MM.1S (cell line): ENCODE data around the gene KIAA1328.
"Not testable (repeated sequence)": the region's sequence is repeated elsewhere in the genome, so short reads cannot be mapped to it uniquely, and the experiment has no call there.

Experiments used
- DNase-seq: peaks from one replicate; pipeline ENCODE4 v3.0.0-alpha.2; 2015
- H2AFZ ChIP-seq: fragments of 300-600 bp; sonication (generic); 2 replicates; pipeline ENCODE4 v1.6.0; 2016; ENCODE audit warnings: antibody characterized with exemption, low read length
- H3F3A ChIP-seq: fragments of 300-600 bp; sonication (generic); 2 replicates; pipeline ENCODE4 v1.6.1; 2016; ENCODE audit warnings: mild to moderate bottlenecking, antibody characterized with exemption, low read length, moderate library complexity, mixed read lengths; ENCODE audit not compliant: insufficient read depth
- H3K27ac ChIP-seq: fragments of 300-600 bp; sonication (generic); 2 replicates; pipeline ENCODE4 v1.5.1; 2016; ENCODE audit warnings: mild to moderate bottlenecking, low read length
- H3K27me3 ChIP-seq: fragments of 300-600 bp; sonication (generic); replicated peaks from 2 replicates; pipeline ENCODE4 v1.6.0; 2016; ENCODE audit warnings: low read length; ENCODE audit not compliant: insufficient read depth
- H3K36me3 ChIP-seq: fragments of 300-600 bp; sonication (generic); replicated peaks from 2 replicates; pipeline ENCODE4 v1.6.1; 2016; ENCODE audit warnings: mild to moderate bottlenecking, low read length, mixed read lengths; ENCODE audit not compliant: insufficient read depth
- H3K4me1 ChIP-seq: fragments of 300-600 bp; sonication (generic); 2 replicates; pipeline ENCODE4 v1.6.1; 2016; ENCODE audit warnings: low read length, mixed read lengths
- H3K4me2 ChIP-seq: fragments of 300-600 bp; sonication (generic); 2 replicates; pipeline ENCODE4 v1.6.0; 2016; ENCODE audit warnings: low read depth, low read length
- H3K4me3 ChIP-seq: fragments of 300-600 bp; sonication (generic); 2 replicates; pipeline ENCODE4 v1.5.1; 2016; ENCODE audit warnings: low read length, mixed read lengths
- H3K79me2 ChIP-seq: fragments of 300-600 bp; sonication (generic); 2 replicates; pipeline ENCODE4 v1.6.1; 2016; ENCODE audit warnings: mixed run types, low read length, mixed read lengths
- H3K9ac ChIP-seq: fragments of 300-600 bp; sonication (generic); 2 replicates; pipeline ENCODE4 v1.6.1; 2016; ENCODE audit warnings: low read length, mixed read lengths
- H3K9me2 ChIP-seq: fragments of 300-600 bp; sonication (generic); replicated peaks from 2 replicates; pipeline ENCODE4 v1.6.1; 2016; ENCODE audit warnings: mild to moderate bottlenecking, low read length, mixed read lengths; ENCODE audit not compliant: insufficient read depth
- H3K9me3 ChIP-seq: fragments of 300-600 bp; sonication (generic); replicated peaks from 2 replicates; pipeline ENCODE4 v1.6.1; 2016; ENCODE audit warnings: mild to moderate bottlenecking, low read length, mixed read lengths; ENCODE audit not compliant: insufficient read depth
- H4K20me1 ChIP-seq: fragments of 300-600 bp; sonication (generic); 2 replicates; pipeline ENCODE4 v1.6.1; 2016; ENCODE audit warnings: mild to moderate bottlenecking, low read length, moderate library complexity, mixed read lengths; ENCODE audit not compliant: insufficient read depth
- CTCF ChIP-seq: fragments of 300-600 bp; sonication (generic); IDR thresholded peaks from 2 replicates; pipeline ENCODE4 v1.5.1; 2016; ENCODE audit warnings: antibody characterized with exemption, low read length, mixed read lengths
- EZH2 ChIP-seq: fragments of 300-600 bp; sonication (generic); optimal IDR thresholded peaks from 2 replicates; pipeline ENCODE3; 2017; ENCODE audit warnings: low read depth, mild to moderate bottlenecking, antibody characterized with exemption, low read length, mixed read lengths
- EZH2phosphoT487 ChIP-seq: fragments of 300-600 bp; sonication (generic); IDR thresholded peaks from 2 replicates; pipeline ENCODE4 v1.6.1; 2018; ENCODE audit warnings: antibody characterized with exemption, low read length

The KIAA1328 gene

GRCh38 chr18:36814994-36815393 lies 13.9 kb upstream of the KIAA1328 start:
- Histone ChIP-seq H4K20me1 (no peaks in the 10 kb centered on the region), H3K9me2 (no peaks in the 10 kb centered on the region), H3K9ac (no peak overlapping the region), H3K4me3 (no peak overlapping the region), H3K9me3 (no peaks in the 10 kb centered on the region), H3K36me3 (no peaks in the 10 kb centered on the region), H3K27ac (no peak overlapping the region), H2AFZ (no peak overlapping the region), H3K4me1 (no peaks in the 10 kb centered on the region), H3K4me2 (no peak overlapping the region), H3K79me2 (no peaks in the 10 kb centered on the region), H3F3A (no peaks in the 10 kb centered on the region), H3K27me3 (no peaks in the 10 kb centered on the region)
- DNase-seq, result no peak
- no peak for TF ChIP-seq EZH2
- TF ChIP-seq CTCF, result no peak
- TF ChIP-seq EZH2phosphoT487, result no peak

GRCh38 chr18:36816096-36816495 lies 12.8 kb upstream of the KIAA1328 start:
- not testable (repeated sequence) for H3K4me2 ChIP-seq, H2AFZ ChIP-seq, H3F3A ChIP-seq, H4K20me1 ChIP-seq, H3K9me3 ChIP-seq, DNase-seq, H3K27me3 ChIP-seq, H3K27ac ChIP-seq, H3K9me2 ChIP-seq, H3K9ac ChIP-seq, H3K79me2 ChIP-seq, H3K4me1 ChIP-seq, H3K4me3 ChIP-seq, H3K36me3 ChIP-seq

GRCh38 chr18:36817039-36817438 lies 11.9 kb upstream of the KIAA1328 start:
- no peak overlapping the region for H2AFZ ChIP-seq

GRCh38 chr18:36818652-36819051 lies 10.3 kb upstream of the KIAA1328 start:
- H3K4me3 ChIP-seq, result no peak overlapping the region
- H3K79me2 ChIP-seq, result peaks cover 5% of the 10 kb centered on the region; the same call in 1 of the 2 replicates
- no peak overlapping the region for H2AFZ ChIP-seq
- H3K4me2 ChIP-seq, result no peak overlapping the region
- no peaks in the 10 kb centered on the region for H3K4me1 ChIP-seq
- H3F3A ChIP-seq, result no peaks in the 10 kb centered on the region
- no peak for DNase-seq
- no peaks in the 10 kb centered on the region for H3K9me2 ChIP-seq
- H3K9me3 ChIP-seq, result no peaks in the 10 kb centered on the region
- H3K9ac ChIP-seq, result no peak overlapping the region
- no peaks in the 10 kb centered on the region for H4K20me1 ChIP-seq
- no peaks in the 10 kb centered on the region for H3K27me3 ChIP-seq
- no peak overlapping the region for H3K27ac ChIP-seq
- TF ChIP-seq EZH2phosphoT487 (no peak), CTCF (no peak), EZH2 (no peak)
- no peaks in the 10 kb centered on the region for H3K36me3 ChIP-seq

More at GRCh38 chr18:36817039-36817438, 11.9 kb upstream of the KIAA1328 start:
- Histone ChIP-seq H3K36me3 (no peaks in the 10 kb centered on the region), H3K9me3 (no peaks in the 10 kb centered on the region), H3K9me2 (no peaks in the 10 kb centered on the region), H3F3A (no peaks in the 10 kb centered on the region), H3K4me1 (no peaks in the 10 kb centered on the region), H3K9ac (no peak overlapping the region), H3K27me3 (no peaks in the 10 kb centered on the region), H4K20me1 (no peaks in the 10 kb centered on the region), H3K27ac (no peak overlapping the region), H3K4me3 (no peak overlapping the region), H3K4me2 (no peak overlapping the region), H3K79me2 (peaks cover 5% of the 10 kb centered on the region; the same call in 1 of the 2 replicates)
- DNase-seq, result no peak
- no peak for TF ChIP-seq EZH2
- no peak for TF ChIP-seq CTCF
- TF ChIP-seq EZH2phosphoT487, result no peak
